Measurements from ENCODE around the gene NRG2. TPM values are rescaled to one million over a fixed set of nuclear protein-coding genes. Genes with fewer than 3 reads are reported as not detected.

The NRG2 gene
- total RNA-seq, 1 donor from 2014 or later: 12.8 TPM

GRCh38 chr5:139869042-139869790, 173.9 kb downstream of the NRG2 start:
- Histone ChIP-seq H3K9me3 (no peaks in the 10 kb centered on the region), H3K27ac (no peak overlapping the region), H3K27me3 (no peaks in the 10 kb centered on the region), H3K4me1 (no peaks in the 10 kb centered on the region), H3K4me3 (no peak overlapping the region), H3K36me3 (no peaks in the 10 kb centered on the region)
- TF ChIP-seq CTCF (IDR thresholded peaks at IDR 0.05): no peak
- no peak for DNase-seq (ENCODE audit: low spot score in 2 of 2)
- intact Hi-C loops (cut with DNase I): no loop called here

- Histone ChIP-seq H3K9me3 (no peaks in the 10 kb centered on the region), H3K27me3 (no peaks in the 10 kb centered on the region), H3K4me1 (no peaks in the 10 kb centered on the region), H3K4me3 (no peak overlapping the region), H3K36me3 (no peaks in the 10 kb centered on the region), H3K27ac (no peak overlapping the region)
- DNase-seq (ENCODE audit: low spot score in 2 of 2): no peak
- intact Hi-C loops (cut with DNase I): no loop called here
- TF ChIP-seq CTCF (IDR thresholded peaks at IDR 0.05): no peak
Observed at GRCh38 chr5:139867581-139867980, 175.5 kb downstream of the NRG2 start.

GRCh38 chr5:139867109-139867508, 176.0 kb downstream of the NRG2 start:
- no peak for TF ChIP-seq CTCF (IDR thresholded peaks at IDR 0.05)
- no peak overlapping the region for H3K27ac ChIP-seq
- DNase-seq (ENCODE audit: low spot score in 2 of 2): no peak
- intact Hi-C loops (cut with DNase I): no loop called here
- no peaks in the 10 kb centered on the region for H3K4me1 ChIP-seq
- no peaks in the 10 kb centered on the region for H3K36me3 ChIP-seq
- H3K4me3 ChIP-seq: no peak overlapping the region
- no peaks in the 10 kb centered on the region for H3K9me3 ChIP-seq
- no peaks in the 10 kb centered on the region for H3K27me3 ChIP-seq

GRCh38 chr5:139864716-139865483, 178.2 kb downstream of the NRG2 start:
- Histone ChIP-seq H3K27me3 (no peaks in the 10 kb centered on the region), H3K4me3 (no peak overlapping the region), H3K36me3 (no peaks in the 10 kb centered on the region), H3K27ac (no peak overlapping the region), H3K4me1 (no peaks in the 10 kb centered on the region), H3K9me3 (no peaks in the 10 kb centered on the region)
- no peak for TF ChIP-seq CTCF (IDR thresholded peaks at IDR 0.05)
- DNase-seq (ENCODE audit: low spot score in 2 of 2): no peak
- intact Hi-C loops (cut with DNase I): loop anchor here (1.0 kb wide), 1 partner anchor 78 kb away; no protein-coding TSS in a partner anchor

GRCh38 chr5:139863855-139864558, 179.1 kb downstream of the NRG2 start:
- Histone ChIP-seq H3K4me3 (no peak overlapping the region), H3K27ac (no peak overlapping the region), H3K4me1 (no peaks in the 10 kb centered on the region), H3K27me3 (no peaks in the 10 kb centered on the region), H3K36me3 (no peaks in the 10 kb centered on the region), H3K9me3 (no peaks in the 10 kb centered on the region)
- peak; percentile 75 to 95 (median 95) for TF ChIP-seq CTCF (IDR thresholded peaks at IDR 0.05)
- intact Hi-C loops (cut with DNase I): loop anchor here (1.0 kb wide), 1 partner anchor 77 kb away; no protein-coding TSS in a partner anchor
- peak in 1 of 2 donors; percentile 79 for DNase-seq (ENCODE audit: low spot score in 2 of 2)

All from ascending aorta (tissue), 2 donors.